ENCODE data around the gene CEP295NL.
"Not testable (repeated sequence)": the region's sequence is repeated elsewhere in the genome, so short reads cannot be mapped to it uniquely, and the experiment has no call there.

CEP295NL gene

GRCh38 chr17:78929908-78930775 lies 27.1 kb upstream of the CEP295NL start:
- no peak for DNase-seq

GRCh38 chr17:78925662-78926555 lies 22.9 kb upstream of the CEP295NL start:
- DNase-seq, result peak; percentile 37

- peak; percentile 92 for DNase-seq
These were observed 22.2 kb upstream of the CEP295NL start, which contains the start of gene TIMP2 for GRCh38 chr17:78925234-78925633. Gene TIMP2, minus strand, starts transcription at chr17:78925387. Its CDS starts 299 bp downstream, at chr17:78925088.

- DNase-seq, result peak; percentile 45
These were observed 21.6 kb upstream of the CEP295NL start for GRCh38 chr17:78924481-78925151.

GRCh38 chr17:78923660-78924453 lies 20.9 kb upstream of the CEP295NL start:
- DNase-seq, result peak; percentile 21

GRCh38 chr17:78922816-78923498 lies 20.0 kb upstream of the CEP295NL start:
- DNase-seq, result no peak

- DNase-seq, result no peak
These were observed 18.5 kb upstream of the CEP295NL start for GRCh38 chr17:78921437-78921971.

- DNase-seq, result no peak
These were observed 17.5 kb upstream of the CEP295NL start for GRCh38 chr17:78920528-78920927.

- no peak for DNase-seq
These were observed 17.0 kb upstream of the CEP295NL start for GRCh38 chr17:78919861-78920450.

- no peak for DNase-seq
These were observed 16.0 kb upstream of the CEP295NL start for GRCh38 chr17:78918979-78919378.

- no peak for DNase-seq
These were observed 14.7 kb upstream of the CEP295NL start for GRCh38 chr17:78917451-78918275.

- DNase-seq, result peak; percentile 7
These were observed 13.1 kb upstream of the CEP295NL start for GRCh38 chr17:78915872-78916632.

- no peak for DNase-seq
These were observed 10.1 kb upstream of the CEP295NL start for GRCh38 chr17:78913115-78913514.

GRCh38 chr17:78912082-78912481 lies 9.1 kb upstream of the CEP295NL start:
- DNase-seq, result no peak

GRCh38 chr17:78911543-78911942 lies 8.5 kb upstream of the CEP295NL start:
- DNase-seq, result not testable (repeated sequence)

- DNase-seq, result no peak
These were observed 7.7 kb upstream of the CEP295NL start for GRCh38 chr17:78910497-78911284.

- DNase-seq, result peak; percentile 74
These were observed 5.4 kb upstream of the CEP295NL start for GRCh38 chr17:78908426-78908825.

GRCh38 chr17:78905541-78905940 lies 2.5 kb upstream of the CEP295NL start:
- DNase-seq, result no peak
